Measurements from ENCODE around the gene SLC16A3.

The SLC16A3 gene

GRCh38 chr17:82236142-82236971, 7.5 kb downstream of the SLC16A3 start:
- DNase-seq (ENCODE audit: low spot score): peak; percentile 67

DNA sequence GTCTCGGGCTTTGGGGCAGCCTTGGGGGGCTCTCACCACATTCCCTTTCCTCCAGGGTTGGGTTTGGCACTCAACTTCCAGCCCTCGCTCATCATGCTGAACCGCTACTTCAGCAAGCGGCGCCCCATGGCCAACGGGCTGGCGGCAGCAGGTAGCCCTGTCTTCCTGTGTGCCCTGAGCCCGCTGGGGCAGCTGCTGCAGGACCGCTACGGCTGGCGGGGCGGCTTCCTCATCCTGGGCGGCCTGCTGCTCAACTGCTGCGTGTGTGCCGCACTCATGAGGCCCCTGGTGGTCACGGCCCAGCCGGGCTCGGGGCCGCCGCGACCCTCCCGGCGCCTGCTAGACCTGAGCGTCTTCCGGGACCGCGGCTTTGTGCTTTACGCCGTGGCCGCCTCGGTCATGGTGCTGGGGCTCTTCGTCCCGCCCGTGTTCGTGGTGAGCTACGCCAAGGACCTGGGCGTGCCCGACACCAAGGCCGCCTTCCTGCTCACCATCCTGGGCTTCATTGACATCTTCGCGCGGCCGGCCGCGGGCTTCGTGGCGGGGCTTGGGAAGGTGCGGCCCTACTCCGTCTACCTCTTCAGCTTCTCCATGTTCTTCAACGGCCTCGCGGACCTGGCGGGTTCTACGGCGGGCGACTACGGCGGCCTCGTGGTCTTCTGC, 8.4 kb downstream of the SLC16A3 start:
- DNase-seq (ENCODE audit: low spot score): no peak

DNA sequence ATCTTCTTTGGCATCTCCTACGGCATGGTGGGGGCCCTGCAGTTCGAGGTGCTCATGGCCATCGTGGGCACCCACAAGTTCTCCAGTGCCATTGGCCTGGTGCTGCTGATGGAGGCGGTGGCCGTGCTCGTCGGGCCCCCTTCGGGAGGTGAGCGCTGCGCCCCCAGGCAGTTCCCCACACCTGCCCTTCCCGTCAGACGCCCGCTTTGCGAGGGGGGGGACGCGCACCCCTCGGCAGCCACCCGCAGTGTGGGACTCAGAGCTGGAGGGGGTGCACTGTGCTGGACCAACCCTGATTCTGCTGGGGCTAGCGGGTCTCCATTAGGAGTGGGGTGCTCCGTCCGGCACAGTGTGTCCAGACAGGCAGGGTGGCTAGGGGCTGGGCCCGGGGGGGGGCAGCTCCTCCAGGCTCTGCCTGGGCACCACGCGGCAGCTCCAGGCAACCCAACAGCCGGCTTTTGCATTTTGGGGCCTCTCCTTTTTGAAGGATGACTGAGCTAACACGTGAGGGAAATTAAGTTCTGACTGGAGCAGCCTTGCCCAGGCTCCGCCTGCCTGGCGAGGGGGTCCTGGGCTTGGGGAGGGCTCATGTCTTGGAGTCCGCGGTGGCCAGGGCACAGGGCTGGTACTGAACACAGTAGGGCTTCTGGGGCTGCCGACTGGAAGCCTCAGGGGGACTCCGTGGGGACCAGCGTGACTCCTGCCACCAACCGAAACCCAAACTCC, 9.1 kb downstream of the SLC16A3 start:
- no peak for DNase-seq (ENCODE audit: low spot score)

GRCh38 chr17:82238472-82239201, 9.8 kb downstream of the SLC16A3 start:
- peak; percentile 70 for DNase-seq (ENCODE audit: low spot score)

DNA sequence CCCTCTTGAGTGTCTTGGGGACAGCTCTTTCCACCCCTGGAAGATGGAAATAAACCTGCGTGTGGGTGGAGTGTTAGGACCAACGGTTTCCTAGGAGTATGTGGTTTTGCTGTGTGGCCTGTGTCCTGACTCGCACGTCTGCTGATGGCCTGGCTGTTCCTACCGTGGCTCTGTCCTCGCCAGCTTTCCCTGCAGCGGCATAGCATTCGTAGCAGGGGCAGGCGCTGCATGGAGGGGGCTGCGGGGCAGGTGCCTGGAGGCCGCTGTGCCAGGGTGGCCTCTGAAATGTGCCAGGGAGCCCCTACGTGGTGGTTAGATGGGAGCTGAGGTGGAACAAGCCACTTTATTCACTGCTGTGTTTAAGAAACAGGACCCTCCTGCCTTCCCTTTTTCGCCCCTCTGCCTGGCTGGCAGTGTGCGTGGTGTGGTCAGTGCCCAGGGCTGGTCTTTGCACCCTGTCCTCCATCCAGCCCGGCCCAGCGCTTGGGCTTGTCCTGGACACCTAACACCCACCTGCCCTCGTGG, 10.6 kb downstream of the SLC16A3 start:
- no peak for DNase-seq (ENCODE audit: low spot score)

DNA sequence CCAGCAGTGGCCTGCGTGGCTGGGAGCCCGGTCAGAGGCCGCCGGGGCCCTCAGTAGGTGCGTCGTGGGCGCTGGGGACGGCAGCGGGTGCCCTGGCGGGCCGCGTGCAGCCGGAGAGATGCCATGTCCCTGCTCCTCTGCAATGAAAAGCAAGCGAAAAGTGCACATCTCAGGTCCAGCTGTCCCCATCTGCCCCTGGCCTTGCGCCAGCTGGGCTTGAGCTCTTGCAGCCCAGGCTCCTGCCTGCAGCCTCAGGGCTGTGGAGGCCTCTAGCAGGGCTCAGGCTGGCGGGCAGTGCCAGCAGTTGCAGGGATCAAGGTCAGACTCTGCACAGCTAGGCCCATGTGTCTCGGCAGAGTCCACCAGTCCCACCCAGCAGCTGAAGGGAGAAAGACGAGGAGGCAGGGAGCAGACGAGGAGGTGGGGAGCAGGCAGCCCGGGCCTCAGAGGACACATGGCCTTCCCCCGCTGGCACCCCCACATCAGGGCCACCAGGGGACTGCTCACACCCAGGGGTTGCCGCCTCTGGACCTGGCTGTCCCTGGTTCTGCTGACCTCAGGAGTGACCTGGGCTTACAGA, 11.2 kb downstream of the SLC16A3 start:
- DNase-seq (ENCODE audit: low spot score): no peak

DNA sequence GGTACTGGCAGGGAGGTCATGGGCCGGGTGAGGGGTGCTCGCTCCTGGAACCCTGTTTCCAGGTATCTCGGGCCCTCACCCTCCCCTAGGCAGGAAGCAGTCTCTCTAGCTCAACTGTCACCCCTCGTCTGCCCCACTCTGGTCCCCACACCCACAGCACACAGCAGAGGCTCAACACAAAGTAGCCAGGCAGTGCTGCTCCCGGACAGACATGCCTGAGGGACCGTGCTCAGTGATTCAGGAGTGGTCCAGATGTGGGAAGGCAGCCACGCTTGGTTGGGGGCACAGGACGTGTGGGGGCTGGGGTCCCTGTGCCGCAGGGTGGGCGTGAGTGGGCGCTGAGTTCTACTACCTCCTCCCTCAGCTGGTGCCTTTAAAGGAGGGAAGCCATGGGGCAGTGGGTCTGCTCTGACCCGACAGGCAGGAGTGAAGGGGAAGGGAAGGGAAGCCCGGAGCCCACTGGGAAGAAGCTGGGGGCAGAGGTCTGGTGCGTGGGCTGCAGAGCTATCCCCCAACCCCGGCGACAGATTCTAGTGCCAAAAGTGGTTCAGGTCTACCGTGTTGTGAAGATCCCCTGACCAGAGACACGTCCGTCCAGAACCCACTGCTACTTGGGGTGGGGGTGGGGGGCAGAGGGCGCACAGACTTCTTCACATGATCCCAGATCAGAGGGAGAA, 11.8 kb downstream of the SLC16A3 start:
- DNase-seq (ENCODE audit: low spot score): no peak

- DNase-seq (ENCODE audit: low spot score): peak; percentile 55
Measured at GRCh38 chr17:82241183-82241925, 12.5 kb downstream of the SLC16A3 start.

GRCh38 chr17:82241926-82242697, 13.3 kb downstream of the SLC16A3 start:
- DNase-seq (ENCODE audit: low spot score): no peak

DNA sequence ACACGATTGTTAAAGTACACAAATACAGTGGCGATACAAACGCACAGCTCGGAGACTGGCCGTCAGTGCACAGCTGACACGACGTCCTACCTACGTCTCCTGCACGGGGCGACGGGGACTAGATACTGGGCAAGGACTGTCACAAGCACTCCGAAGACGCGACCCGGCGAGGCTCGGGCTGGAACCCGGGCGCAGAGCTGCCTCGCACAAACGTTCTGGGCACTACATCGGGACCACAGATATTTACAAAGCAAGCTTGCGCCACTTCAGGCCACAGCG, 13.8 kb downstream of the SLC16A3 start:
- no peak for DNase-seq (ENCODE audit: low spot score)

GRCh38 chr17:82242977-82243647, 14.3 kb downstream of the SLC16A3 start:
- DNase-seq (ENCODE audit: low spot score): peak; percentile 60

DNA sequence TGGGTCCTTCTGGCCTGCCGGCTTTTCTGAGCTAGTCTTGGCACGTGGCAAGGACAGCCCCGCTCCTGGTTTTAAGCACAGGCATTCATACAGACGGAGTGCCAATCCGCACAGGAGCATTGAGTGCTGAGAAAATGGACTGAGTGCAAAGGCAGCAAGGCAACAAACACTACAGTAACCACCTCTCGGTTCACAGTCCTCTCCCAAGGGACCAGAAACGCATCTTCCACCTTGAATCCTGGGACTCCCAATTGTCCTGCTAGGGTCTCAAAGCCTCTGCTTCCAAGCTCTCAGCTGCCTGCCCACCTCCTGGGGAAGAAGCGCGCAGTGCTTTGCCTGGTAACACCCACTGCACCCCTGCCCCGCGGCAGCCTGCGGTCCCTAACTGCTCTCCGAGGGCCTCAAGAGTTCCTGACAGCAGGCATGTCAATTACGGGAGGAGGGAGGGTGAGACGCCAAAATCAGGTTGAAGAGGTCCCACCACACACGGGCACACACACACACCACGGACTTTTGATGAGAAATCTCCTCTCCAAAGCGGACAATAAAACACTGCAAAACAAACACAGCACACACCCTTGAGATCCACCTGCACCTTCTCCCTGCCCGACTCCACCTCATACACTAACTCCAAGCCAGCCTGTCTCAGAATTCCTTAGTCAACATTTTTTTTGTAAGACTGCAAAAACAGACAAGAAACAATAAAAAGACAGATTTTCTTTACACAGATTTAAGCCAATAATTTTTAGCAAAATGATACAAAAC, 15.0 kb downstream of the SLC16A3 start:
- DNase-seq (ENCODE audit: low spot score): no peak

DNA sequence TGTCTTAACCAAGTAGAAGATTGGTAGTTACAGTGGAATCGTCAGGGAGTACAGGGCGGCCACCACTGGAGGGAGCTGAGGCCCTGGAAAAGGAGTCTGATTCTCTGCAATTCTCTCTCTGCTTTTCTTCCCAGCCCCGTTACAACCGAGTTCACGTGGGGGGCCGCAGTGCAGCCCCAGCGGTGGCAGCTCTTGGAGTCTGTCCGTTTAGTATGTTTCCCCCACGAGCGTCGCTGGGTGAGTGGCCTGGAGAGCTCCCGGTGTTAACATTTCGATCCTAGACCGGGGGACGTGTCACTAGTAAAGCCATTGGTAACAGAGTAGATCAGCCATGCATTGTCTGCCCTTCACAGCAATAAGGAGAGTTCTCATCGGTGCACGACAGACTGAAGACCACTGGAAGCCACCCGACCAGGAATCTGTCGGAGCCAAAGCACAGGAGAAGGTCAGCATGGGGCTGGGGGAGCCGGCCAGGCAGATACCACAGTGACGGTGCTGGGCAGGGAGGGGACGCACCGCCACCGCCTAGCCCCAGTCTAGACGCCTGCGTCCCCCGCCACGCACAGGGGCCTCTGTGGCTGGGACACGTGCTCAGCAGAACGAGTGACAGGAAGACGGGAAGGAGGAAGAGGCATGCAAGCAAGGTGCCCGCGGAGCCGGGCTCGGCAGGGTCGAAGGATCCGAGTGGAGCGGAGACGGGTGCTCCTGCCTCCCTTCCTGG, 15.7 kb downstream of the SLC16A3 start:
- peak; percentile 53 for DNase-seq (ENCODE audit: low spot score)

DNA sequence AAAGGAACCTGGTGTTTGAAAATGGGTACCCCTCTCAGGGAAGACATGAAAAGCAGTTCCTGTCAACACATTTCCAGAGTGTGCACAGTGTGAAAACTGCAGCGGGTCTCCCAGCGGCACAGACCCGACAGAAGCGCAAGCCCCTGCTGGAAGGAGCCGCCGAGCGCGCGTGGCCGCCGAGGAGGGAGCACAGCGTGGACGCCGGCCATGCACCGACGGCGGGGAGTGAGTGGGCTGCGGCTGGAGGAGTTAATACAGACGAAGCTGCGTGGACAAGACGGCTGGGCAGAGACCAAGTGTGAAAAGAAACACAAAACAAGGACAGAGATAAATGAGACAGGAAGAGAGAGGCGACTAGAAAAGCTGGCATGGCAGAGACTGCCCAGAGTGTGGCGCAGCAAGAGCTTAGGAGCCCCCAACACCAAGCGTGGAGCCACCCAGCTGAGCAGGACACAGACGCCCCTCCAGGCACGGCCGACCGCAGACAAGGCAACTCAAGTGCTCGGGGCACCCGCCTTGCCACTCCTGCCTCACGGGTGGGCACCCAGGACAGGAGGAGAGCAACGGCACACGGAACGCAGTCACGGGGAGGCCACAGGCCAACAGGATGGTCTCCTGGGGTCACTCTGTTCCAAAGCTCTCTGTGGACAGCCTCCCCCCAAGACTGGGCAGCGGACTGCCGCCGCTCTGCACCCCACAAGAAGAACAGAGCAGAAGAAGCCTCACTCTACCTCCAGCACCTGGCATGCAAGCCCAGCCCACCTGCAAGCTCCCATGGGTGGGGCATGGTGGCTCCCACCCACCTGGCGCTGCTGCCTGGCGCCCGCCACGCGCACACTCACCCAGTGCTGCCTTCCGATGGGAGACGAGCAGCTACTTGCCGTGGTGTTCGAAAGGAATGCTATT, 16.5 kb downstream of the SLC16A3 start:
- DNase-seq (ENCODE audit: low spot score): no peak

DNA sequence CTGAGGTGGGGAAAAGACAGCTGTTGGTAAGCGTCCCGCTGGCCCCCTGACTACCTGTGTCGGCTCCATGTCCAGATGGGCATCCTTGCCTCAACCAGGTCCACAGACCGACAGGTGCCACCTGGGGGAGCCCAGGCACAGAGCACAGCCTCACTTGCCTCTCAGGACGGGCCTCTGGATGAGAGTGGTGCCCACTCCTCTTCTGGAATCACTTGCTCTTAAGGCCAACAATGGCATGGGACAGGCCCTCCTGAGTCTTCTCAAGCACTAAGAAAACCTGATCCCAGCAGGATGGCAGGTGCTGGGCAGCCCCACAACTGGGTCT, 17.2 kb downstream of the SLC16A3 start:
- DNase-seq (ENCODE audit: low spot score): no peak

- peak; percentile 55 for DNase-seq (ENCODE audit: low spot score)
Measured at GRCh38 chr17:82246365-82247181, 17.7 kb downstream of the SLC16A3 start.
